AG08396 (cell line): ENCODE data around the gene CAMK2A.

ENCODE experiments used
- DNase-seq: peaks from one replicate; pipeline ENCODE4 v3.0.0; 2012; ENCODE audit warnings: low spot score, mixed read lengths

CAMK2A gene

DNA sequence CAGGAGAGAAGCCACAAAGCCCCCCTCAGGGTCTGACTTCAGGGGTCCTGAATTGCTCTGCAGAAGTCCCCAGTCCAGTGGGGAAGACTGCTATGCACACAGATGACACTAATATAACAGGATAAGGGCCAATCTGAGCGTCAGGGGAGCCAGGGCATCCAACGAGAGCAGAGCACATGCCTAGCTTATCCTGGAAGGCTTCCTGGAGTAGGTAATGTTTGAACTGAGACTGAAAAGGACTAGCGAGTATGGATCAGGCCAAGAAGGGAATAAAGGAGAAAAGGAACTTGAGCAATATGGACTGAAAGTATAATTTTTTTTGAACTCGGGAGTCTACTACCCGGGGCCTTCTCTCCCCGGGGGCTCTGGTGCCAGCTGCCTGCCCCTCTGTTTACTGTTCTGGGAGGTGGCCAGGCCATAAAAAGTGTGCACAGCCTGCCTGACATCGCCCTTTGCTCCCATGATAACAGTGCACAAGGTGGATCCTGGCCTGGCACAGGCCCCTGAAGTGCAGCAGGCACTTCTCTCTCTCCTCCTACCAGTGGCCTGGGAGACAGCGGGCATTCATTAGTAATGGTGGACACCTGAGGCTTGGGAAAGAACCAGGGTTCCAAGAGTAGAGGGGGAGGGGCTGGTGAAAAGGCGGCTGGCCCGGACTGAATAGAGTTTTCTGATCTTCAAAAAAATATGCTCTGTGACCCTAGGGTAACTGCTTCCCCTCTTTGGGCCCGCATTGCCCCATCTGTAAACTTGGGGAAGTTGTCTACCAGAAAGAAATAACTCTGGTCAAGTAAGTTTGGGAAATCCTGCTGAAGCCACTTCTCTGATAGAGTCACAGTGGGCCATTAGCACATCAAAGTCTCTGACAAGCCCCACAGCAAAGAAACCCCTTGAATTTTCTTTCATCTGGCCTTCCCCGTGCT, 104.3 kb downstream of the CAMK2A start:
- no peak for DNase-seq

DNA sequence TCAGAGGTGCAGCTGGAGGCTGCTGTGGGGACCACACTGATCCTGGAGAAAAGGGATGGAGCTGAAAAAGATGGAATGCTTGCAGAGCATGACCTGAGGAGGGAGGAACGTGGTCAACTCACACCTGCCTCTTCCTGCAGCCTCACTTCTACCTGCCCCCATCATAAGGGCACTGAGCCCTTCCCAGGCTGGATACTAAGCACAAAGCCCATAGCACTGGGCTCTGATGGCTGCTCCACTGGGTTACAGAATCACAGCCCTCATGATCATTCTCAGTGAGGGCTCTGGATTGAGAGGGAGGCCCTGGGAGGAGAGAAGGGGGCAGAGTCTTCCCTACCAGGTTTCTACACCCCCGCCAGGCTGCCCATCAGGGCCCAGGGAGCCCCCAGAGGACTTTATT, 105.6 kb downstream of the CAMK2A start:
- no peak for DNase-seq

DNA sequence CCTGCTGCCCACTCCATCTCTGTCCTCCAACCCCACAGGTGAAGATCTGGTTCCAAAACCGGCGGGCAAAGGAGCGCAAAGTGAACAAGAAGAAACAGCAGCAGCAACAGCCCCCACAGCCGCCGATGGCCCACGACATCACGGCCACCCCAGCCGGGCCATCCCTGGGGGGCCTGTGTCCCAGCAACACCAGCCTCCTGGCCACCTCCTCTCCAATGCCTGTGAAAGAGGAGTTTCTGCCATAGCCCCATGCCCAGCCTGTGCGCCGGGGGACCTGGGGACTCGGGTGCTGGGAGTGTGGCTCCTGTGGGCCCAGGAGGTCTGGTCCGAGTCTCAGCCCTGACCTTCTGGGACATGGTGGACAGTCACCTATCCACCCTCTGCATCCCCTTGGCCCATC, 106.1 kb downstream of the CAMK2A start:
- no peak for DNase-seq

DNA sequence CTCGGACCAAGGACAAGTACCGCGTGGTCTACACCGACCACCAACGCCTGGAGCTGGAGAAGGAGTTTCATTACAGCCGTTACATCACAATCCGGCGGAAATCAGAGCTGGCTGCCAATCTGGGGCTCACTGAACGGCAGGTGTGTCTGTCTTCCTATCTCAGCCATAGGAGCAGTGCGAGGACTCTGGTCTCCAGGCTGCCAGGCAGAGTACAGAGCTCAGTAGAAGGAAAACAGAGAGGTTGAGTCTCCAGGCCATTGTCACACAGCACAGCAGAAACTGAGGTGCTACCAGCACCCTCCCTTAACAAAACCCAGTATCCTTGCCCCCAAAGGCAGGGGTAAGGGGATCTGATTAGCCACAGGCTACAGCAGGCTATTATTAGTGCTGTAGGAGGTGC, 106.8 kb downstream of the CAMK2A start:
- DNase-seq, result no peak

DNA sequence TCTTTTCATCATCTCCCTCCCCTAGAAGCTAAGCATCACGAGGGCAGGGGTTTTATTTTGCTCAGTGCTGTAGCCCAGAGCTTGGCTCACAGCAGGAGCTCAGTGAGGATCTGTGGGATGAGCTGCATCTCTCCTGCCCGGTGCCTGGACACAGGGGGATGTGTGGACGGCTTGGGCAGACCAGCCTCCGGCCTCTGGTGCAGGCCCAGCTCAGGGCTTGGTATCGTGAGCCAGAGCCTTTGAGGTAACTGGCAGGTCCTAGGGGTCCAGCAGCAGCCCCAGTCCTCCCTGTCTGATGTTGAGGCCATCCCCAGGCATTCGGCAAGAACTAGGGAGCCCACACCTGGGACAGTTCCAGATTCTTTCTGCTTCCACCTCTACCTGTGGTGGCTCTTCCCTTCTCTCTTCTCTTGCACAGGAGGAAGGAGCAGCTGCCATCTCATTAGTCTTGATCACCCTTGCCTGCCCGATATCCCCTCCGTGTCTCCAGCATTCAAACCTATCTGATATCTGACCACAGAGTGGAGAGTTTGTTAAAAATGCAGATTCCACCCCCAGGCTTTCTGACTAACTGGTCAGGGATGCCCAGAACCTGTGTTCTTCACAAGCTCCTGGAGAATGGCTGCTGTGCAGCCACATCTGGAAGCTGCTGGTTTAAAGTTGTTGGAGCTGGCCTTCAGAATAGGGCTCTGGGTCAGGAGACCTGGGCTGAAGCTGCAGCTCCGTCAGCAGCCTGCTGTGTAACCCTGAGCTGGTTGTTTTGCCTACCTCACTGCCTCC, 107.6 kb downstream of the CAMK2A start:
- DNase-seq, result no peak

DNA sequence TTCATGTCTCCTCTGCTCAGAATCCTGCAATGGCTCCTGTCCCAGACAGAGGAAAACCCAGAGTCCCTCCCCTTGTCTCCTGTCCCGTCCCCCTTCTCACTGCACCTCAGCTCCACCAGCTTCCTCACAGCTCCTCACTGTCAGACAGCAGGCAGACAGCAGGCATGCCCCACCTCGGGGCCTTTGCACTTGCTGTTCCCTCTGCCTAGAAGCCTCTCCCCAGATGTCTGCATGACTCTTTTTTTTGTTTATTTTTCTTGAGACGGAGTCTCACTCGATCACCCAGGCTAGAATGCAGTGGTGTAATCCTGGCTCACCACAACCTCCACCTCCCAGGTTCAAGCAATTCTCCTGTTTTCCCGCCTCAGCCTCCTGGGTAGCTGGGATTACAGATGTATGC, 108.5 kb downstream of the CAMK2A start:
- DNase-seq, result peak; percentile 60

DNA sequence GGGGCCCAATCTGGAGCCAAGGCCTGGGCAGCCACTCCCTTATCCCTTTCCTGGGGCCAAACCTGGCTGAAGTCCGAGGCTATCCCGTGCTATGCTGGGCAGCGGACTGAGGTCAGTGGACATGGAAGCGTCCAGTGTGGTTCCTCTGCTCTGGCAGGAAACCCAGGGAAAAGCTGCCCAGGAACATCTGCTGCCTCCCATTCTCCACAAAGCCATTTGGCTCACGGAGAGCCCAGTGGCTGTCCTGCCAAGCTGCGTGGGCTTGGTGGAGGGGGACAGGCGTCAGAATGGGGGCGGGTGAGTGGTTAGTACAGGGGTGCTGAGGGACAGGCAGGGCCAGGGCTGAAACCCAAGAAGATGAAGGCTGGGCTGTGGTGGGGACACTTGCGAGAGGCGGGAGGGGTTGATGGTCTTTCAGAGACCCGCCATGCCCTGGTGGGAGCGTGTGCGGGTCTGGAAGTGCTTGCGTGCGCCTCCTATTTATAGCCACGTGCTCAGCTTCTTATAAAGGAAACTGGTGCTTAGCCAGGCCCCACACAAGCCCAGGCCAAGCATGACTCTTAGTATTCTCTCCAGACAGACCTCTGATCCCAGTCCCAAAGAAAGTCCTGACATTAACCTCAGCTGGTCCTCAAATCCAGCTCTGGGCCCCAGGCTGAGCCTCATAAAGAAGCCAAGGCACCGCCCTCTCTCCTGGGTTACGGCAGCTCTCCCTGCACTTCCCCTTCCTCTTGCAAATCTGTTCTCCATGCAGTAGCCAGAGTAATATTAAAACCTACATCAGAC, 109.1 kb downstream of the CAMK2A start:
- DNase-seq, result peak; percentile 46

DNA sequence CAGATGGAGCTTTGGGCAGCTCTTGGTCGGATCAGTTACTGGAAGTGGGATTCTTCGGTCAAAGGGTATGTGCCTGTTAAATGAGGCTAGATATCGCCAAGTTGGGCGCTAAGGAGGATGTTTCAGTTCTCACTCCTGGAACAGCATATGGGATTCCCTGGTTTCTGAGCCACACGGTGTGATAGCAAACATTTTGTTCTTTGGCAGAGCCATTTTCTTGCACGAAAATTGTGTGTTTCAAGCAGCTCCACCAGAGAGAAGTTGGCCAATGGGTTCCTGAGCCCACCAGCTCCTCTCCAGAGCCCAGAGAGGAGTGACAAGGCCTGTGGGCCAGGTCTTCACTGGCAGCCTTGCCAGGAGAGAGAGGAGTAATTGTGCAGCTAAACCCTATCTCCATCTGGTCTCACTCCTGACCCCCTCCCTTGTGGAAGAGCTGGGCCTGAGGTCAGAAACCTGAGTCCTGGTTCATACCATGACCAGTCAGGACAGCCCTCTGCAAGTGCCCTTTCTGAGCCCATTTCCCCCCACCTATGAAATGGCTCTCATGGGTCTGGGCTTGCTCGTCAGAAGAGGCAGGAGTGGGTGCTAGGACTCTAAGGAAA, 110.5 kb downstream of the CAMK2A start:
- DNase-seq, result no peak

DNA sequence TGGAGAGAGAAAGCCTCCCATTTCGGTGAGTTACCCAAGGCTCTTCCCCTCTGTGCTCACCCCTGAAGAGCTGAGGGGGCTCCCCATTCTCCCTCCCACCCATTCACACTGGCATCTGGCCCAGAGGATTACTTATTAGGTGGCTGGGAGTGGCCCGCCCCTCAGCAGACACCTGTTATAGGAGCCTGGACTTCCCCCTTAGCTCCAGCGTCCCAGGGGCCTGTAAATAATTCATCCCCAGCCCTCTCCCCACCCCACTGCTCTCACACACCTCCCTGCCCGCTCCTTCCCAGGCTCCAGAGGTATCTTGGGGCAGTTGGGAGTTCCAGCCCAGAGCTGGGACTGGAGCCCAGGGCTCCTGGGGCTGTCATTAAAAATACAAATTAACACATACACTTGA, 111.3 kb downstream of the CAMK2A start:
- DNase-seq, result no peak

DNA sequence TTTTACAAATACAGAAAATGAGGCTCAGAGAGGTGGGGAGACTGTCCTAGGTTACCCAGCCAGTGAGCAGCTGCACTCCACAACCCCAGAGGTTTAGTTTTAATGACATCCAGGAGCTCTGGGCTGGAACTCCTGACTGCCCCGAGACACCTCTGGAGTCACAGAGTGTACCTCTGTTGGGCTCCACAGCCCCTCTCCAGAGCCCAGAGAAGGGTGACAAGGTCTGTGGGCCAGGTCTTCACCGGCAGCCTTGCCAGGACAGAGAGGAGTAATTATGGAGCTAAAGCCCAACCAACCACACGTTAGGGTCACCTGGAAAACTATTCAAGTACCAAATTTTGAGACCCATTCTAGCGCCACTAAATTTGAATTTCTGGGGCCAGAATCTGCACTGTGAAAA, 111.9 kb downstream of the CAMK2A start:
- DNase-seq, result no peak

DNA sequence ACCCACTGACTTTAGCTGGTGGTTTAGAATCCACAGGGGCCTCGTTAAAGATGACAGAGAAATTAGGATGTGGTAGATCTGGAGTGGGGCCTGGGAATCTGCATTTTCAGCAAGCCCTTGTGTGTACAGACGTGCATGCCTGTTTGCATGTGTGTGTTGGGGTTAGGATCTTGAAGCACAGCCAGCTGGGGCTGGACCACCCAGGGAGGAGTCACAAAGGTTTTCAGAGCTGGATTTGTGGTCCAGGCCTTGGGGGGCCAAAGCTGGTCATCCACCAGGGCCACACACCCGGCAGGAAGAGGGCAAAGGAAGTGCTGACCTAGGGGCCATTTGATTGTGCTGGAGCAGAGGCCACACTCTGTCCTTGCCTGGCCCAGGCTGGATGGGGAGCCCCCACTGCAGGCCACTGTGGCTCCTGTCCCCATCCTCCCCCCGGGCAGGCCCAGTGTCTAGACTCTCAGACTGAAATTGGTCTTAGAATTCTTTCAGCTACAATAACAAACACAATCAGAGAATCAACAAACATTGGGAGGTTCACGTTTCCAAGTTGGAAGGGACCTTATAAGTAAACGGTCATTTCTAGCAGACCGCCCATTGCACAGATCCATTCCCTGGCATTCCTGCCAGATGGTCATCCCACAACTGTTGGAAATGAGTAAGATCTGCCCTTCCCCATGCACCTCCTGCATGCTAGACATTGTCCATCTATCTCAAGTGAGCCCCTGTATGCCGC, 112.7 kb downstream of the CAMK2A start:
- peak; percentile 58 for DNase-seq

DNA sequence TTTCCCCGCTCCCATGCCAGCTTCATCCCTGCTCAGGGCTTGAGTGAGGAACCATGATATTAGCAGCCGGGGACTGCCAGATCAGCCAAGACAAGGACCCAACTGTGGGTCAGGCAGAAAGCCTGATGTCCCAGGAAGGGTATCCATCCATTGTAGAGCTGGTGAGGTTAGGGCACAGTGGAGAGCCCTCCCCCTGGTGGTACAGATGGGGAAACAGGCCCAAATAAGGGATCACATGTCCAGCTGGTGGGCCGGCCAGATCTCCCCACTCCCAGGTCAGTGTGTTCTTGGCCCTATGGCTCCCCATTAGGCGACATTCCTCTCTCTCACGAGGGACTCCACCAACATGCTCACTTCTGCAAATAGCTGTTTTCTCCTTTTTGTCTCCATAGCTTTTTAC, 114.0 kb downstream of the CAMK2A start:
- DNase-seq, result peak; percentile 65

DNA sequence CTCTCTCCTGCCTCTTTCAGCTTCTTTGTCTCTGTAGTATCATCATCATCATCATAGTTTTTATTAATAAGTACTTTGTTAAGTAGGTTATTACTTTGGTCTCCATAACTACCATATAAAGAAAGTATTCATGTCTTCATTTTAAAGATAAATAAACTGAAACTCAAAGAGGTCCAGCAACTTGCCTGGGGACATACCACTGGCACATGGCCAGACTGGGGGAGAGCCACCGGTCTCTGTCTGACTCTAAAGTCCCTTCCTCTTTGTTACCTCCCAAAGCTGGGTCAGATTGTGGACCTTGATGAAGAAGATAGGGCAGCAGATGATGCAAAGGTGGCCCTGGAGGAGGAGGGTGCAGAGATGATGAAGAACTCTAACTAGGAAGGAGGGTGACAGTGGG, 114.5 kb downstream of the CAMK2A start:
- DNase-seq, result no peak

DNA sequence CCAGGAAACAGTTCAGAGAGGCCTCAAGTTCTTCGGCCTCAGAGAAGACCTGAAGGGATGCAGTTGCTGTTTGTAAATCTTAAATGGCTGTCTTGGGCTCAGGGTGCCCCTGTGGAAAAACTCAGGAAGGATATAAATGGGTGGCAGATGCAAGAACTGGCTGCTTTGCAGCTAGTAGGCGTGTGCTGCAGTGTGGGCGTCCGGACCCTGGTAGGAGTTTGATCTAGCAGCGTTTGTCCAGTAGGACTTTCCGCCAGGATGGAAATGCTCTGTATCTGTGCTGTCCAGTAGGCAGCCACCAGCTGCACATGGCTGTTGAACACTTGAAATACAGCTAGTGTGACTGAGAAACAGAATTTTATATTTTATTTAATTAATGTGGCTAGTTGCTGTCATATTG, 115.3 kb downstream of the CAMK2A start:
- DNase-seq, result no peak

DNA sequence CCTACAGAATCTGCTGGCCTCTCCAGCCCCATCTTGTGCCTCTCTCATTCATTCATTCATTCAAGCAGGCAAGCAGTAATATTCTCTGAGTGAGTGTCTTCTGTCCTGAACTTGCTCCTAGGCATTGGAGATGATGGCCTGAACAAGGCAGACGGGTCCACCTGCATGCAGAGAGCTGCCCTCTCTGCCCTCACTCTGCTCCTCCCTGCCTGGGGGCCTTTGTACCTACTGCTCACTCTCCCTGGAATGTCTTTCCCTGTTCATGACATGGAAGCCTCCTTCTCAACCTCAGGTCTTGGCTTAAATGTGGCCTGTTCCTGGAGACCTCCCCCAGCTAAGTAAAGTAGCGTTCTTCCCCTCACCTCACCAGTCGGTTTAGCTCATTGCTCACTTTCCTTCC, 116.4 kb downstream of the CAMK2A start:
- DNase-seq, result no peak

DNA sequence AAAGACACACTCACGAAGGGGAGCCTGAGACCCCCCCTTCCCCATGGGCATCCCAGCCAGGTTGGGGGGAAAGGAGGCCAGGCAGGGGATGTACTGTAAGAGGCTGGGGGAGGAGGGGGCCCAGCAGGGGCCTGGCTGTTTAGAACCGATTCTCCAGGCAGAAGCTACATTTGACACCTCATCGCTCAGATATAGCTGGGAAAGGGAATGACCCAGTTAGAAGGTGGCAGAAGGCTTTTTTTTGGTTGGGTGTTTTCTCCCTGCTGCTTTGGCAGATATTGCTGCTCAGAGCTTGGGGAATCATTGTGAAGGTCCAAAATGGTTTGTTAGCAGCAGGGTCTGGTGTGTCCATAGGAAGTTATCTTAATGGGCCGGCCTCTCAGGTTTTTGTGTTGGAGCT, 117.0 kb downstream of the CAMK2A start:
- DNase-seq, result no peak

DNA sequence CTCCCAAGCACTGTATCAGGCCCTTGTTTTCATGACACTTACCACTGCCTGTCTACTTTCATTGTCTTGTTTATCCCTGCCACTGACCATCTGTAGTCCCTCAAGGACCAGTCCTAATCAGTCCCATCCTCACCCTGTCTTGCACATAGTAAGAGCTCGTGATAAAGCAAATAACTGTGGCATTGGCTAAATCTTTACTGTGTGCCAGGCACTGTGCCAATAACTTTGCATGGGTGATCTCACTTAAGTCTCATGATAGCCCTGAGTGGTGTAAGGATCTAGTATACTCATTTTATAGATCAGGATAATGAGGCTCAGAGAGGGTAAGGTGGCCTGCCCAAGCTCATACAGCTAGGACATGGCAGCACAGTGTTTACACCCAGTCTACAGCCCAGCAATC, 117.4 kb downstream of the CAMK2A start:
- no peak for DNase-seq
